Effector CD8-positive, alpha-beta T cell (primary cell): ENCODE results near the gene RAB23.
"Not testable (repeated sequence)": the region's sequence is repeated elsewhere in the genome, so short reads cannot be mapped to it uniquely, and the experiment has no call there.

ENCODE experiments used
- DNase-seq: peaks from one replicate; lab custom pipeline; 2025; lab: John Stamatoyannopoulos, UW
- total RNA-seq, 4 experiments: gene quantifications; one replicate each; lab custom pipeline; 2026; lab: John Stamatoyannopoulos, UW

Gene RAB23
- 0.88 to 6.0 (median 5.0) reads per million in 4 experiments for total RNA-seq

DNA sequence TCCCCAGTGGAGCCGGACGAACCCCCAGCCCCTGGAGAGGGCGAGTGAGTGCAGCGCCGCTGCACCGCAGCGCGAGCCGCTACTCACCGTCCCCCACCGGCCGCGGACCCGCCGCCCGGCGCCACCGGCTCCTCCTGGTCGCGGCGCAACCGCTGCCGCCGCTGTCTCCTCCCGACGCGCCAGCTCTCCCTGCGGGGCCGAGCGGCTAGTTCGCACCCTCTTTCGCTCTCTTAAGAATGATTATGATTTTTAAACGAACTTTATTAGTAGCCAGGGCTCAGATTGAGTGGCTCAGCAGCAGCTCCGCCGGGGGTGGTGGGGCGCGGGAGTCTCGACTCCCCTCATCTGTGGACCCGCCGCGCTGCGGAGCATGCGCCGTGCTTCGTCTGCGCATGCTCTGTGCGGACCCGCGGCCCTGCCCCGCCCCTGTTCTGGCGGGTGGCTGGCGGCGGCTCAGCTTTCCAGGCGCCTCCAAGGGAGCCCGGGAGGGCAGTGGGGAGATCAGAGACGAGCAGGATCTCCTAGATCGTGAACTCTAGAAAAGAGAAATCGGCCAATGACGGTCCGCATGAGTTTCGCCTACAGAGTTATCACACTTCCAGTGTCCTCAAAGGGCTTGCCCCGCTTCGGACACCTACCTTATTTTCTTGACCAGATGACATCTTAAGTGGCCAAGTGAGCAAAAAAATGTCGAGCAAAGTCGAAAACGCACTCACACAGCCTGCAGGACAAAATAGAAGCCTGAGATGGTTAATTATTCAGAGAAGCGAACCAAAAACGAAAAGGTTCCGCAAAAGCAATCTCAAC is at the start of gene RAB23:
Gene RAB23 (minus strand): TSS at position 372 of the 807 bp plus-strand sequence. CDS start 11,927 bp downstream, outside the sequence.
- DNase-seq, result peak; percentile 78

DNA sequence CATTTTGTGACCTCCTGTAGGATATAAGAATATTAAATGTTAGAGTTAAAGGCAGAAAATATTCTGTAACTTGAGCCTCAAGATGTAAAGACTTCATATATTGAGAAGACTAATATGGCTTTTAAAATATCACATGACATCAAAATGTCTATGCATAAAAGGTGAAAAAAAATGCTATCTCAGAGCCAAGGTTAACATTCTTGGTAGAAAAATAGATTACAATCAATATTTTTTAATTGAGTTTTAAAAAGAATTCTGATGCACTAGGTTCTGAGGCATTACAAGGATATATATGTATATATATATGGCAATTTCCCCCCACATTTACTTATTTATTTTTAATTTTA is 46.2 kb upstream of the RAB23 start:
- no peak for DNase-seq

DNA sequence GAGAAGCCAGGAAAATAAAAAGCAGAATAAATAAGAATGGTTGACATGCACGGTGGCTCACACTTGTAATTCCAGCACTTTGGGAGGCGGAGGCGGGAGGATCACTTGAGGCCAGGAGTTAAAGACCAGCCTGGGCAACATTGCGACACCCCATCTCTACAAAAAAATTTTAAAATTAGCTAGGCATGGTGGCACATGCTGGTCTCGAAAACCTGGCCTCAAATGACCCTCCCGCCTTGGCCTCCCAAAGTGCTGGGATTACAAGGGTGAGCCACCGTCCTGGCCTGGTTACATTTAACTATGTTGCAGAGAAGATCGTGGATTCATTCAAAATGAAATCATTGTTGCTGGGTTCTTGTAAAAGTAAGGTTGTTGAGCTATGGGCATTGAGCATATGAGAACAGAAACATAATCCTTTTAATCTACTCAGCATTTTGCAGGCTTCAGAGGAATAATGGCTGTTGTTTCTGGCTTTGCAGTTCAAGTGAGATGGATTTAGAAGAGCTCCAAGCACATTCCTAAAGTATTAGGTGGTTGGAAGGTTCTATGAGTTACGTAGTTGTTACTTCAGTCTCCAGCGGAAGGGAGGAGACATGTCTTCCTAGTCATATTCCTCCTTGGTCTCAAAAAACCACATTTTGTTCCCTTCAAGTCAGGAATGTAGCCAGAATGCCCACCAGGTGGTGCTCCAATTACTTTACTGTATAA is 45.6 kb upstream of the RAB23 start:
- peak; percentile 11 for DNase-seq

DNA sequence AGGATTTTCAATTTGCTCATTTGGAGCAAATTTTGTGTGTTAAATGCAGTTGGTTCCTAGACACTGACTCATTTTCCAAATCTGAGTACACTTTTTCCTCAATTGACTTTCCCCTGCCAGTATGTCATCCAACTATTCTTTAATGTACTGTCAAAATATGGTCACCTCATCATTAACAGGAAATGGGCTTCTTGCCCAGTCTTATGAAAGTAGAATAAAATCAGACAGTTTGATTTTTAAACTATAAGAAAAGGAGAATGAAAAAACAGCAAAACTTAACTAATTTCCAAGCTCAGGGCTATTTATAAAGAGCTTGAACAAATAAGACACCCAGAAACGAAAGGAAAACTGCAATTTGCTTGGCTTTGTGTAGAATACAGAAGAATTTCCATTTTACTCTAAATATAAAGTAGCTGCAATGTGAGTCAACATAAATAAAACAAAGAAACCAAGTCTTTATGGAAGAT is 43.7 kb upstream of the RAB23 start:
- DNase-seq, result no peak

DNA sequence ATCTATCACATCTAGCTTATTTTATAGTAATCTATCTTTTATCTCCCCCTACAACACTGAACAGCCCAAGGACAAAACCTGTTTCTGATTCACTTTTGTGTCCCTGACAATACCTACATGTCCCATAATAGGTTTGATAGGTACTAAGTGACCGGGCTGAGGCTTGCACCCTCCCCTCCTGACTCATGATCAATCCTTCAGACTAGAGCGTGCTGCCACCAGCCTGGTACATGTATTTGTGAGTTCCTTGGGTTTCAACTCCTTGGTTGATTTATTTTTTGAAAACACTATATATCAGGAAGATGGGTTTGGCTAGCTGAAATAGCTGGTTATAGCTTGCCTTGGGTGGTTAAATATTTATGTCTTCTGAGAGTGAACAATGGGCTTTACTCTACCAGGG is 41.6 kb upstream of the RAB23 start:
- DNase-seq, result no peak

DNA sequence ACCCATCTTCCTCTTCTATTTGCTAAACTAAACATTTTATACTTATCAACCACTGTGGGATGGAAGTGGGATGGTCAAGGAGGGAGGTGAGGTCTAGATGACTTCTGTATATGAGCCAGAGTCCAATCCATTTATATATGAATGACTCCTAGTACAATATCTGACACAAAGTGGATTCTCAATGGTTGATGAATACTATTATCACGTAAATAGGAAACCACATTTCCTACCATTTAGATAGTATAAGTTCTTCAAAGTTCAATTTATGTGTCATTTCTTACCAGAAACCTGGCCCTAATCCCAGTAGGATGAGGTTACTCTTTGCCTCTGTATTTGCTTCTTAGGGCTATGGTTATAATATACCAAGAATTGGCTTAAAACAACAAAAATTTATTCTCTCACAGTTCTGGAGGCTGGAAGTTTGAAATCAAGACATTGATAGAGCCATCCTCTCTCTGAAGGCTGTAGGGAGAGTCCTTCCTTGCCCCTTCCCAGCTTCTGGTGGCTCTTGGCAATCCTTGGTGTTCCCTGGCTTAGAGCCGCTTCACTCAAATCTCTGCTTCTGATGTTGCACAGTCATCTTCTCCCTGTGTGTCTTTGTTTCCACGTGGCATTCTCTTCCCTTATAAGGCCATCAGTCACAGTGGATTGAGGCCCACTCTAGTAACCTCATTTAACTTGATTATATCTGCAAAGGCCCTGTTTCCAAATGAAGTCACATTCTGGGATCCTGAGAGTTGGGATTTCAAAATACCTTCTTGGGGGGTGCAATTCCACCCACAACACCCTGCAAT is 41.0 kb upstream of the RAB23 start:
- no peak for DNase-seq

DNA sequence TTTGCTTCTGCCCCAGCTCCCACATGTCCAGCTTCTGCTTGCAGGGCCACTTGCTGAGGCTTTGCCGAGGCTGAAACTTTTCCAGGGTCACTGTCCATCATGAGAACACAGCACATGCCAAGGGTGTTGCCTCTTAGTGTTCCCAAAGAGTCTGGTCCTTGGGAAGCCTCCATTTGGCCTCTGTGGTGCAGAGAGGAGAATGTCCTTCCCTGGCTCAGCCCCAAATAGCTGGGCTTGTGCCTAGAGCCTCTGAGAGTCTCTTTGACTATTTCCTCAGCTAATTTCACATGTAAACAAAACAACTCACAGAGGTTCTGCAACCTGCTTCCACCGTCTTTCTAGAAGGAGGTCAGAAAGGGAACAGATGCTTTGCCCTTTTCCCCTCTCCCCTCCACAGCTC is 40.4 kb upstream of the RAB23 start:
- DNase-seq, result no peak

DNA sequence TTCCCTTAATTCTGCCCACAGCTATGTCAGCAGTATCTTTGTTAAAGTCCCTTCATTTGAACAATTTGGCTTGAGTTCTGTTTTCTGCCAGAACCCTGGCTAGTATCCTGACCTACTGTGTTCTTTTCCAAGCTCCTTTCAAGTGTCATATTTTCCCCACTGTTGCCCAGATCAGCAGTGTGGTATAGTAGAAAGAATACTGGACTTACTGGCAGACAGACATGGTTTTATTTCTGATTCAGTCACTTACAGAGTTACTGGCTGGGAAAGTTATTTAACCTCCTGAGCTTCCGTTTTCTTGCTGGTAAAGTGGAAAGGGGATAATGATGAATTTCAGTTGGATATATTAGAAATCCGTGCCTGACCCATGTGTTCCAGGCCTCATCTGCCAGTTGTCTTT is 39.8 kb upstream of the RAB23 start:
- DNase-seq, result no peak

DNA sequence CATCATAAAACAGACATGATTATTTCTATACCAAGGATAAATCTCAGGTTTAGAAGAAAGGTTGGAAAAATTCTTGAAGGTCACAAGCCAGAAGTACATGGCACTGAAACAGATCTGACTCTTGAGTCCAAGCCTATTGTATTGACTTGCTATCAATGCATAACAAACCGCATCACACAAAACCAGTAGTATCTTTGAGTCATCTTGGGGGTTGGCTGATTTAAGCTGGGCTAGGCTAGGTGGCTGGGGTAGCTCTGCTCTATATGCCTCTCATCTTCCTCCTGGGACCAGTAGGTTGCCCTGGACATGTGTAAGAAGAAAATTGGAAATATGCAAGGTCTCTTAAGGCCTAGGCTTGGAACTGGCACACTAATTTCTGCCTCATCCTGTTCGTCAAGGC is 37.0 kb upstream of the RAB23 start:
- no peak for DNase-seq

DNA sequence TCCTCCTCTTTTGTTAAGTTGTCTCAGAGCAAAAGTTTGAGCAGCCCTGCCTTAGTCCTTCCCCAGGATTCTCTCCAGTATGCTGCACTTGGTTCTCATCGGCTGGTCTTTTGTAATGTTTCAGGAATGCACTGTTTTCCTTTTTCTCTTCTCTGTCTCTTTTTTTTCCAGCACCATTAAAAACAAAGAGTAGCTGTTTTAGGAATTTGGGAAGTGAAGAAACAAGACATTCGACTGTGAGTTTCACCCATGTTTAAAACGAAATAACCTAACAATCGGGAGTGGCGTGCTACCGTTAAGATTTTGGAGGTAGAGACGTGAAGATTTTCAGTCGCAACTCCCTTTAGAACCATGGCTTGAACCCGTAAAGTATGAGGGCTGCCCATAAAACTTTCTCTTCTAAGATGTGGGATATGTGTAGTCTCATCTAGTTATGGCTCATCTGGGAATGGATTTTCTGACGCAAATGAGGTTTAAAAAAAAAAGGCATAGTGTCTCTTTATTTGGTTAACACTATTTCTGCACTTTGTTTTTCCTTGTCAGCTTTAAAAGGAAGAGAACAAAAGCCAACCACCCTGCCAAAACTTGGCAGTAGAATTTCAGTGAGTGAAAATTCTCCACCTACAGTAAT is 35.9 kb upstream of the RAB23 start:
- DNase-seq, result no peak

DNA sequence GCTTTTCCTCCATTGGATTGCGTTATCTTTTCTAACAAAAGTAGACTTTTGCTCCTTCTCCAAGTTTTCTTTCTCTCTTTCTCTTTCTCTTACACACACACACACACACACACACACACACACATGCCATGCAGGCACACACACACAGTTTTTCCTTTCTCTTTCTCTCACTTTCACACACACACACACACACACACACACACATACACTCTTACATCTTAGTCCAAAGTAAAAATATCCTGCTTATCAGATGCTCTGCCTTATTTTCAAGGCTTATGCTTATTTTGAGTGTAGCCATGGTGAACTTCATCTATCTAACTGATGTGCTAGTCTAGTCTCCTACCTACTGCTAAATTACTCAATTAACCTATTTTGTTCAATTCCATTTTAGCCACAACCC is 34.4 kb upstream of the RAB23 start:
- no peak for DNase-seq

DNA sequence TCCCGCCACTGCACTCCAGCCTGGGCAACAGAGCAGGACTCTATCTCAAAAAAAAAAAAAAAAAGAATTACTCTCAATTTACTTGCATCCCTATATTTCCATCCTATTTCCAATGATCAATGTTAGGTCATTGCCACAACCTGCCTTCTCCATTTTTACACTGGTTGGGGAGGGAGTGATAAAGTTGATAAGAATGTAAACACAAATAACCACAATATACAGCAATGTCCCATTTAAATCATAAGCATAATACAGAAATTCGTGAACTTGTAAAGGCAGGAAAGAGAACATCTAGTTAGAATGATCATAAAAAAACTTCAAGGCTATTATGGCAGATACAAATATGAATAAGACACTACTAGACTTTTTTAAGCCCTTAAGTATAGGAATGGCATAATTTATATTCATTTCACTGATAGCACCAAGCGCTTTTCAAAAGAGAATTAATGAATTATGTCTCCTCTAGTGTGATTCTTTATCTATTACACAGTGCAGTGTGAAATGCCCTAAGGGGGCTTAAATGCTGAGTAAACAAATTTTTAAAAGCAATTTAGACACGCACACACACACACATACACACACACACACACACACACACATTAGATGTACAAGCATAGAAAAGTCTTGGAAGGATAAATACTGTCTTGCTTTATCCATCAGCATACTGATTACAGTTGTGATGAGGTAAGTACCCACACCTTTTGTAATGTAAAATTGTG is 33.5 kb upstream of the RAB23 start:
- no peak for DNase-seq

DNA sequence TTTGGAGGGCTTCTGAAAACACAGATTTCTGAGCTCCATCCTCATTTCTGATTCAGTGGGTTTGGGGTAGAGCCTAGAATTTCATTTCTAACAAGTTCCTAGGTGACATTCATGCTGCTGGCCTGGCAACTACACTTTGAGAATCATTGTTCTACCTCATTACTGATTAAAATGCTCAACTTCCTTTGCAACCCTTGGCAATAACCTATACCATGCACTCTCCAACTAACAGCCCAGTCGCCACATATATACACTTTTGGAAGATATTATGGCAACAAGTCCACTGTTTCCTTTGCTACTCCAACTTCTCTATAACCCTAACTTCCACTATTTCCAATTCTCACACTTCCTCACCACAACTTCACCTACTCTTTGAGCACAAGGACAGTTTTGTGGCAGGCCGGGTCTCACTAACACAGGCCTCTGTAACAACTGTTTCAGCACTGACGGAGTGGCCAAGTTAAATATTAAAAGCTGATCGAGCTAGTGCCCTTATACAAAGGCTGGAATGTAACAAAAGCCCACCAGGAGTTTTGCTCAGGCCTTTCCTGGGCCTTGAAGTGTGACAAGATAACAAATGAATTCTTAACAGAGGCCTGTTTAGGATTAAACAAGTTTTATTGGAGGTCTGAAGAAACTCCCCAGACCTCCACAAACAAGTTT is 32.1 kb upstream of the RAB23 start:
- no peak for DNase-seq

DNA sequence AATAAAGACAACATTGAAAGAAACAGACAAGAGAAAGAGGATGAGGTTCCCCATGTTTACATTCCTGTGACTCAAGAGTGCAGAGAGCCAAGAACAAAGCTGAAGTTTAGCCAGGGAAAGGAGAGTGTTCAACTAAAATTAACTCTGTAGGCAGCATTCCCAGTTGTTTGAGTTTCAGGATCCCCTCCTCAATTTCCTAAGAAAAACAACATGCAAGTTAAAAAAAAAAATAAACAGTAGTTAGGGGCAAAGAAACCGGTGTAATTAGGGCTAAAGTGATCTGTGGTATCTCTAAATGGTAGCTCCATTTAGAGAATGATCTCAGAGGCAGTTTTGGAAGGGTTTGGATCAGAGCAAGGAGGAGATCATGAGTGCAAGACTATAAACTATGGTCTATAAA is 30.9 kb upstream of the RAB23 start:
- DNase-seq, result no peak

DNA sequence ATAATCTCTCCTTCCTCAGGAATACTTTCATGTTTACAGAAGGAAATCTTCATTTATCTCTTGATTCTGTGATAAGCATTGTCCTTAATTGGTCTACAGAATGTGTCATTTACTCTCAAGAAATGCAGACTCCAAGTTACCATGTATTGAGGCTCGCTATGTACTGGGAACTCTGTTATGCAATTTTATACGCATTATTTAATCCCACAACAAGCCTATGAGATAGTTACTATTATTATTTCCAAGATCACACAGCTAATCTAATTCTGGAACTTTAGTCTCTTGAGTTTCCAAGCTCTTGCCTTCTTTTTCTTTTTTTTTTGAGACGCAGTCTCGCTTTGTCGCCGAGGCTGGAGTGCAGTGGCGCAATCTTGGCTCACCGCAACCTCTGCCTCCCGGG is 30.0 kb upstream of the RAB23 start:
- DNase-seq, result no peak

DNA sequence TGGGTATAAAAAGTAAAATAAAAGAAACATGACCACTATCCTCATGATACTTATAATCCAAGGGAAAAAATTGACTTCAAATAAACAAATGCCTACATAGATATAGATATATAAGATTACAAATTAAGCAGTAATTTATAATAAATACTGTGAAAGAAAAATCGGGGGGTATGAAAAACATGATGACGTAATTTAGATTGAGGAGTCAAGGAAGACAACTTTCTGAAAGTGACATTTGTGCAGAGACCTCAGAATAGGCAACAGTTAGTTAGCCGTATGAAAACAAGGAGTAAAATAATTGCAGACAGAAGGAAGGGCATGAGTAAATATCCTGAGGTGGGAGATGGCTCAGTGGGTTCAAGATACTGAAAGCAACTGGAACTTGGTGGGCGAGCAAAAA is 28.2 kb upstream of the RAB23 start:
- no peak for DNase-seq

DNA sequence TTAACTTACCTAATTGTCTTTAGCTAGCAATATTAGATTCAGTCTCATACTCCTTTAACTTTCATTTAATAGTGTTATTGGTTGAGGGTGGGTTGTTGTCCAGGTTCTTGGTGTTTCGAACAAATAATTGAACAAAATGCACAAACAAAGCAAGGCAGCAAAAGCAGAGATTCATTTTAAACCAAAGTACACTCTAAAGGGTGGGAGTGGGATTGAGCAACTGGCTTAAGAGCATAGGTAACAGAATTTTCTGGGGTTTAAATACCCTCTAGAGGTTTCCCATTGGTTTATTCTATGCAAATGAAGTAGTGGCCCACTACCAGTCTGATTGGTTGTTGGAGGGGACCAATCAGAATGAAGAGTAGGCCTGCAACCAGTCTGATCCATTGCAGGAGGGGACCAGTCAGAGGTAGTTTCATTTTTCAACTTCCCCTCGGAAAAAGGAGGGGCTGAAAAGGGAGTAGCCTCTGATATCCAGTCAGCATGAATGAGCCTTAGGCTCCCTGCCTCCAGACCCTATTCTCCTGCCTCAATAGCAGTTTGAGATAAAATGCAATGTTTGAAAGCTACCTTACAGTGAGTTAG is 26.3 kb upstream of the RAB23 start:
- no peak for DNase-seq

DNA sequence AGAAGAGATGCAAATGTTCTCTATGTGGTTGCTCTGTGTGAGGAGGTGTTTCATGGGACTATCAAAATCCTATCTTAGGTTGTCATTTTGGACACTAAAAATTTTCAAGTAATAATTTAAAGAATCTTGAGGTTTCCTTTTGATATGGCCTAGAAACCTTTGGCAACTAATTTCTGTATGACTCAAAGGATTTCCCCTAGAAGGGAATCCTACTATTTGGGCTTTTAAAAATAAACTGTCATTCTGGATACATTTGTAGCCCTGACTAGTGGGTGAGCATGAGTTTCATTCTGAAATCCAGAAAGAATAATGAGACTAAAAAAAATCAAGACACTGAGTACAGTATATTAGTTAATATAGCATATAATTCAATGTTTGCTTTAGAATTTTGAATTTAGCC is 25.5 kb upstream of the RAB23 start:
- DNase-seq, result no peak

DNA sequence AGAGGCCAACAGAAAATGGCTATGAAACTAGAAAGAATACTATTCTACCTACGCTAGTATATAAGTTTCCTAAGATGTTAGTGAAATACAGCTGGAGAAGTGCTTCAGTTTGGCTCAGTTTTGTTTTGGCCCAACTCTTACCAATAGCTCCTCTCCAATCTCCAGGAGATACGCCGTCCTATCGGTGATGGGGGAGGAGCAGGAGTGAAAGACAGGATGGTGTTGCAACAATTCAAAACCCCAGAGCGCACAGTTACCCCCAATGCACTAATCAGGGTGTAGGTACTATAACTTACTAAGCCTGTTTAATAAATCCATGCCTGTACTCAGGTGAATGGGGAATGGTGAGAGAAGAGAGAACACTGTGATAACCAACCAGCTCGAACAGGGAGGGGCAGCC is 24.2 kb upstream of the RAB23 start:
- DNase-seq, result no peak

DNA sequence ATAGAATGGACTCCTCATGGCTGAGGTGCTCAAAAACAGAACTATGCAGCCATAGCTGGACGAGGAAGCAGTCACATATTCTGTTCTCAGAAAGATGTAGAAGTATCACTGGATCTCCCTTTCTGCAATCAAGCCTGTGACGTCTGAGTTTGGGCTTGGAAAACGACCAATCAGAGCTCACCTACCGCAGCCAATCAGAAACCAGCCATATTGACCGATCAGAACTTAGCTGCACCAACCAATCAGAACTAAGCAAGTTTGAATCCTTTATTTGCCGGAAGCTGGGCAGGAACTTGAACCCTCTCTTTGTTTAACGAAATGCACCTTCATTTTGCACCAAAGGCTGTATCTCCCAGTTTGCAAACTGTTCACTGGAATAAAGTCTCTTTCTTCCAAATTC is 21.8 kb upstream of the RAB23 start:
- no peak for DNase-seq

DNA sequence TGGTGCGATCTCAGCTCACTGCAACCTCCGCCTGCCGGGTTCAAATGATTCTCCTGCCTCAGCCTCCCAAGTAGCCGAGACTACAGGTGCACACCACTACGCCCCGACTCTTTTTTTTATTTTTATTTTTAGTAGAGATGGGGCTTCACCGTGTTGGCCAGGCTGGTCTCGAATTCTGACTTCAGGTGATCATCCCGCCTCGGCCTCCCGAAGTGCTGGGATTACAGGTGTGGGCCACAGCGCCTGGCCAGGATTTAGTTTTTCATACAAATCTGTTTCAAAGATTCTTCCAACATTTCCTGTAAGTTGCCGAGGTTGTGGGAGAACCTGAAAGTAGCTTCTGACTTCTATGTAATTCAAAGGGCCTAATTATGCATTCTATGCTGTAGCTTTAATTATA is 21.4 kb upstream of the RAB23 start:
- not testable (repeated sequence) for DNase-seq
